ENCODE measurements around the gene ITPA. TPM values are rescaled to one million over a fixed set of nuclear protein-coding genes. Genes with fewer than 3 reads are reported as not detected.

ITPA gene
- total and polyA plus RNA-seq, 10 of the 15 experiments (the other 5 are each of a cell fraction or from before 2014, with no cell fraction given) = 5.5 to 124 (median 66.3) TPM

DNA sequence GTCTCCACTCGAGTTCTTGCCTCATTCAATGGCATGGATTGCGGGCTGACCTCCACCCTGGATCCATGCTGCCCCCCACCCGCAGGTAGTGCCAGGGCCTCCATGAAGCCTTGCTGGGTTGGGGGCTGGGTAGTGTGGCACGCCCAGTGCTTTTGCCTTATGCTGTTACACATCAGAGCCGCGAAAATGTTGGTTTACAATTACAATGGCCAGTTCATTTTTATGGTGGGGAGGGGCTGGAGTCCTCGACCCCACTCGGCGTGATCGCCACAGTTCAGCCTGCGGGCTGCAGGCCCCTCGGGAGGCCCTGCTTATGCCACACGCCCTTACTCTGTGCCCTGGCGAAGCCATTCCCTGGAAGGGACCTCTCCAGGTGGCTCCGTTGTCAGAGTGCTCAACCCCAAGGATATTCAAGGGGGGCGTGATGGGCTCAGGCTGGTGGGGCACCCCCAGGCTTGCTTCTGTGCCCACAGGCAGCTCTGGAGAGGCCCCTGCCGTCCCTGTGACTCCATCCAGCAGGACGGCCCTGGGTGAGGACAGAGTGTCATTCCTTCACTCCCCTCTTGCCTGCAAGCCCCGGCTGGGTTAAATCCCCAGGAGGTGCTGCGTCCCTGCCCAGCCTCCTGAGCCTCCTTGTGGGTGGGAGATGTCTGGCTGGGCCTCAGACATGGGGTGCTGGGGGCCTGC lies 14.8 kb downstream of the ITPA start (continued):
- TF ChIP-seq CREM (IDR thresholded peaks at IDR 0.05; ENCODE audit: low read depth) (no peak), SREBF1 (IDR thresholded peaks at IDR 0.05; ENCODE audit: low read length) (no peak), EED (IDR thresholded peaks at IDR 0.05; ENCODE audit: low read depth) (no peak), BHLHE40 (IDR thresholded peaks at IDR 0.05; ENCODE audit: borderline replicate concordance in 1 of 2, low read depth in 2 of 2, low read length in 1 of 2) (no peak), KAT2A (conservative IDR thresholded peaks at IDR 0.05; ENCODE audit: control insufficient read depth, low read depth, low read length) (no peak), NR2C2 (IDR thresholded peaks at IDR 0.05; ENCODE audit: borderline replicate concordance, control insufficient read depth, insufficient read length, low read depth) (no peak), TARDBP (IDR thresholded peaks at IDR 0.05; ENCODE audit: borderline replicate concordance) (no peak)
- TF ChIP-seq, protein P1, sequence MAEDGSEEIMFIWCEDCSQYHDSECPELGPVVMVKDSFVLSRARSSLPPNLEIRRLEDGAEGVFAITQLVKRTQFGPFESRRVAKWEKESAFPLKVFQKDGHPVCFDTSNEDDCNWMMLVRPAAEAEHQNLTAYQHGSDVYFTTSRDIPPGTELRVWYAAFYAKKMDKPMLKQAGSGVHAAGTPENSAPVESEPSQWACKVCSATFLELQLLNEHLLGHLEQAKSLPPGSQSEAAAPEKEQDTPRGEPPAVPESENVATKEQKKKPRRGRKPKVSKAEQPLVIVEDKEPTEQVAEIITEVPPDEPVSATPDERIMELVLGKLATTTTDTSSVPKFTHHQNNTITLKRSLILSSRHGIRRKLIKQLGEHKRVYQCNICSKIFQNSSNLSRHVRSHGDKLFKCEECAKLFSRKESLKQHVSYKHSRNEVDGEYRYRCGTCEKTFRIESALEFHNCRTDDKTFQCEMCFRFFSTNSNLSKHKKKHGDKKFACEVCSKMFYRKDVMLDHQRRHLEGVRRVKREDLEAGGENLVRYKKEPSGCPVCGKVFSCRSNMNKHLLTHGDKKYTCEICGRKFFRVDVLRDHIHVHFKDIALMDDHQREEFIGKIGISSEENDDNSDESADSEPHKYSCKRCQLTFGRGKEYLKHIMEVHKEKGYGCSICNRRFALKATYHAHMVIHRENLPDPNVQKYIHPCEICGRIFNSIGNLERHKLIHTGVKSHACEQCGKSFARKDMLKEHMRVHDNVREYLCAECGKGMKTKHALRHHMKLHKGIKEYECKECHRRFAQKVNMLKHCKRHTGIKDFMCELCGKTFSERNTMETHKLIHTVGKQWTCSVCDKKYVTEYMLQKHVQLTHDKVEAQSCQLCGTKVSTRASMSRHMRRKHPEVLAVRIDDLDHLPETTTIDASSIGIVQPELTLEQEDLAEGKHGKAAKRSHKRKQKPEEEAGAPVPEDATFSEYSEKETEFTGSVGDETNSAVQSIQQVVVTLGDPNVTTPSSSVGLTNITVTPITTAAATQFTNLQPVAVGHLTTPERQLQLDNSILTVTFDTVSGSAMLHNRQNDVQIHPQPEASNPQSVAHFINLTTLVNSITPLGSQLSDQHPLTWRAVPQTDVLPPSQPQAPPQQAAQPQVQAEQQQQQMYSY (CRISPR knock-in tag; IDR thresholded peaks at IDR 0.05) = no peak
- TF ChIP-seq, protein P2, sequence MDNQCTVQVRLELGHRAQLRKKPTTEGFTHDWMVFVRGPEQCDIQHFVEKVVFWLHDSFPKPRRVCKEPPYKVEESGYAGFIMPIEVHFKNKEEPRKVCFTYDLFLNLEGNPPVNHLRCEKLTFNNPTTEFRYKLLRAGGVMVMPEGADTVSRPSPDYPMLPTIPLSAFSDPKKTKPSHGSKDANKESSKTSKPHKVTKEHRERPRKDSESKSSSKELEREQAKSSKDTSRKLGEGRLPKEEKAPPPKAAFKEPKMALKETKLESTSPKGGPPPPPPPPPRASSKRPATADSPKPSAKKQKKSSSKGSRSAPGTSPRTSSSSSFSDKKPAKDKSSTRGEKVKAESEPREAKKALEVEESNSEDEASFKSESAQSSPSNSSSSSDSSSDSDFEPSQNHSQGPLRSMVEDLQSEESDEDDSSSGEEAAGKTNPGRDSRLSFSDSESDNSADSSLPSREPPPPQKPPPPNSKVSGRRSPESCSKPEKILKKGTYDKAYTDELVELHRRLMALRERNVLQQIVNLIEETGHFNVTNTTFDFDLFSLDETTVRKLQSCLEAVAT (IDR thresholded peaks at IDR 0.05) = no peak
